ENCODE results near the gene UBR2.
"Not testable (repeated sequence)": the region's sequence is repeated elsewhere in the genome, so short reads cannot be mapped to it uniquely, and the experiment has no call there.

Gene UBR2

DNA sequence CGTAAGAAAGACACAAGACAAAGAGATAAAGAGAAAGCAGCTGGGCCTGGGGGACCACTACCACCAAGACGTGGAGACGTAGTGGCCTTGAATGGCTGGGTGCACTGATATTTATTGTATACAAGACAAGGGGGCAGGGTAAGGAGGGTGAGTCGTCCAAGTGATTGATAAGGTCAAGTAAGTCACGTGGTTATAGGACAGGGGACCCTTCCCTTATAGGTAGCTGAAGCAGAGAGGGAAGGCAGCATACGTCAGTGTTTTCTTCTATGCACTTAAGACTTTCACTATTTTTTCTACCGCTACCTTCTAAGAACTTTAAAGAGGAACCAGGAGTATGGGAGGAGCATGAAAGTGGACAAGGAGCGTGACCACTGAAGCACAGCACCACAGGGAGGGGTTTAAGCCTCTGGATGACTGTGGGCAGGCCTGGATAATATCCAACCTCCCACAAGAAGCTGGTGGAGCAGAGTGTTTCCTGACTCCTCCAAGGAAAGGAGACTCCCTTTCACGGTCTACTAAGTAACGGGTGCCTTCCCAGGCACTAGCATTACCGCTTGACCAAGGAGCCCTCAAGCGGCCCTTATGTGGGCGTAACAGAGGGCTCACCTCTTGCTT, 170.1 kb downstream of the UBR2 start:
- DNase-seq = not testable (repeated sequence)

DNA sequence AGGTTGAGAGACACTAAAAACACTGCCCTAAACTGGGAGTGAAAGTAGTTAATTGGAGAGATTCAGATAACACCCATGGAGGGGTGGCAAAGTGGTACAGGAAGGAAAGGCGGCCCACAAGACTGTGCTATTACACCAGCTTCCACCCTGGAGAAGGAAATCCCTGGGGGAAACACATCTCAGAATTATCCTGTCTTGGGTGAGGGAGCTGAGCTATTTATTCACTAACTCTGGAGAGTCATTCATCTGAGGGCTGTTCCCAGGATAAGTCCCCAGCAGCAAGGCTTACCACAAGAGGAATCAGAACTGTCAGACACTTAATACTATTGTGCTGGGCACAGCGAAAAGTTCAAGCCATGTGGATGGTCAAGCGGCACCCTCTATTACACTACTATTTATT, 172.1 kb downstream of the UBR2 start:
- DNase-seq = no peak

DNA sequence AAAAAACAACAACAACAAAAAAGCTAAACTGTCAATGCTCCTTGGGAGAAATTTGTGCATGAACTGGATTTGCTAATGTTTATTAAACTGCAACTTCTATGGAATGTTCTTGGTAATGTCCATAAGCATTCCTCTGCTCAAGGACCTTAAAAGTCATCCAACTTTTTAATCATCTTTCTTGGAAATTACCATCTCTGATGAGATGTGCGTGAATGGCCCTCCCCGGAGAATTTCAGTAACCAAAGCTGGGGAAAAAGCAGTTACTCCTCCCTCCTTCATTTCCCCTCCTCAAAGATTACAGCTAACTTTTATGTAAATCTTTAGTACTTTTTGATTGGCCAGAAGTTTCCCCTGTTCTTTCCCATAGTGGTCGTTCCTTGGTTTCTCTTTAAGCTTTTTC, 176.9 kb downstream of the UBR2 start:
- DNase-seq = no peak

DNA sequence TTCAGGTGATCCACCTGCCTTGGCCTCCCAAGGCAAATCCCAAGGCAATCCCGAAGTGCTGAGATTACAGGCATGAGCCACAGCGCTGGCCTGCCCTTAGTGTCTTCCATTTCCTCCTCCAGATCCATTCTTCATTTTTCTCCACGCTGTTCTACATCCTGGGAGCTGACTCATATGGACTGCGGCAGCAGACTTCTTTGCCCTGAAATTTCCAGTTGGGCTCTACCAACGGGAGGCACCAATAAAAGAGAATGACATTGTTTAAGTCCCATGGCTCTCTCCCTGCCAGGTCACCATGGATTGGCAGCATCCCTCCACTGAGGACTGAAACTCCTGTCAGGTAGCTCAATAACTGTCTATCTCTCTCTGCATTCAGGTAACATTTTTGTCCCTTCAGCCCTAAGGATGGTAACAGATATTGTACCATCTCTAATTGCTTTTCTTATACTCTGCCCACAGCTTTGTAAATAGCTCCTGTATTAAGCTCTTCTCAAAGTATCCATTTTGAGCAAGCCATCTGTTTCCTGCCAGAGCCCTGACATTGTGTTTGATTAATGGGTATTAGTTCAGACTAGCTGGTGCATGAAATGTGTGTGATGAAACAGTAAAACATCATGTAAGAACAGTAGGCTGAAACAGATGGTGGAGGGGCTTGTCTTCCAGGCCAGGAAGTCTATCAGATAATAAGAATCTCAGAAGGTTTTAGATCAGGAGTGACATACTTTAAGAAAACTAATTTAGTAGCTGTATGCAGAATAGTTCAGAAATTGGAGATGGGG, 178.5 kb downstream of the UBR2 start:
- no peak for DNase-seq

Measured in SIG-M5 (cell line).